NCI-H1930 (cell line): ENCODE data around the gene ELL2.
"Not testable (repeated sequence)": the region's sequence is repeated elsewhere in the genome, so short reads cannot be mapped to it uniquely, and the experiment has no call there.

ENCODE experiments used
- DNase-seq, 2 experiments: peaks; one replicate each; lab custom pipeline; 2025; lab: John Stamatoyannopoulos, UW

Gene ELL2

GRCh38 chr5:95907740-95908706 lies 53.6 kb downstream of the ELL2 start:
- DNase-seq = no peak

GRCh38 chr5:95907067-95907705 lies 54.5 kb downstream of the ELL2 start:
- no peak for DNase-seq

DNA sequence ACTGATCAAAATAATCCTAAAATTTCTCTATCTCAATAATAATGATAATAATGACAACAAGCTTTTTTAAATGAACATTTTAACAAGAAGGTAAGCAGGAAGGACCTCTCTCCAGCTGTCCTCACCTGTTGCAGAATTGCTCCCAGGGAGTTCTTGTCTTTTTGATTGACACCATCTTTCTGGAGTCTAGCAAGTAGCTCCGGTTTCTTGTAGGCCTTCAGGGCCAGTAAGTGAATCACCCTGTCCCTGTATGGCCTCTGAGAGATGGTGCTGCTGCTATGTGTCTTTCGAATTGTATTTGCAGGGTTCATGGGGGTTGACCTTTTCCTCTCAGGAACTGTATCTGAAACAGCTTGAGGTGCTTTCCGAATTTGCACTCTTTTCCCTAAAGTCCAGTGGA lies 55.3 kb downstream of the ELL2 start:
- DNase-seq = not testable (repeated sequence)

DNA sequence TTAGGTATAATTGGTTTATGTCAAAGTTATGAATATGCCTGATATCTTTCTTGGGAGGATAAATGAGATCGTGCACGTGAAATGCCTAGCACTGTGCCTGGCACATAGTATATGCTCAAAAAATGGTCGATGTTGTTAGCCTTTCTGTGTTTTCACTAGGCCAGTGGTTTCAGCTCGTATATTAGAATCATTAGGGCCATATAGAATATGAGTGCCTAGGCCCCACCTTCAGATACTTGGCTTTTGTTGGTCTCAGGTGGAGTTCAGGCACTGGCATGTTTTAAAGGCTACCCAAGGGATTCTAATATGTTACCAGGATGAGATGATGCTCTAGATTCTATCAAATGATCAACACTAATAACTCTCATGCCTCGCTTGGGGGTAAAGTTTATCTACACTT lies 56.8 kb downstream of the ELL2 start:
- DNase-seq = no peak

DNA sequence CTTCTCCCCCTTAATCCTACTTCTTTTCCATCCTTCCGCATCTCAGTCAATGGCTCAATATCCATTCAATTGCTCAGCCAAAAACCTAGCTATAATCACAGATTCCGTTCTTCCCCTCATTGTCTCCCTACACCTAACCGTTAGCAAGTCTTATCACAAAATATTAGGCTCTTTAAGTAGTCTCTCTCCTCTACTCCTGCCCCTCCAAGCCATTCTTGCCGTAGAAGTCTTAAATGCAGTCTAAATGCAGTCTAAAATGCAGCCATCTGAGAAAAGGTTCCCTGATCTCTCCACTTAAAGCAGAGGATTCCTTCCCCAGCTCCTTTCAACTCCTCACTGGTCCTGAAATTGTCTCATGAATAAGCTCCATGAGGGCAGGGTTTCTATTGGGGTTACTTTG lies 57.8 kb downstream of the ELL2 start:
- no peak for DNase-seq

- DNase-seq = no peak
These were observed 59.7 kb downstream of the ELL2 start for GRCh38 chr5:95901676-95902627.

DNA sequence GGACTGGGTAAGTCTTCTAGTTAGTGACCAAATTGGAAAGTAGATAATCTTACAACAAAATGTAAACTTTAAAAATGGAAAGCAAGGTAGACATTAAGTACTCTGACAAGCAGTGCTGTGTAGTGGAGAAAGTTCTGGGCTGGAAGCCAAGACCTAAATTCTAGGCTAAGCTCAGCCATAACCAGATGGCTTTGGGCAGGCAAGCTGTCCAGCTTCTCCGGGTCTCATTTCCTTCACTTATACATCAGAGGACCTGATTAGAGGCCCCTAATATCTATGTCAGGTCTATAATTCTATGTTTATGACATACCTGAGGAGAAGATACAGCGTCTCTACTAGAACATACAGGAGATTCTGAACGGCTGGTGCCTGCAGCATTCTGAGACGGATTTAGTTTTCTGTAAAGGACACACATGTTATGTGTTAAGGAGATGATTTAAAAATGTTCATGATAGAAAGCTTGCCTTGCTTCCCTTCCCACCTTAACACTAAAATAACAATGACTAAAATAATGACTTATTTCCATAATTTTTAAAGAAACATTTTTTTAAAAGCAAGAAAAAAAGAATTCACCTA lies 61.2 kb downstream of the ELL2 start:
- no peak for DNase-seq

- DNase-seq = no peak
These were observed 61.8 kb downstream of the ELL2 start for GRCh38 chr5:95899829-95900228.

DNA sequence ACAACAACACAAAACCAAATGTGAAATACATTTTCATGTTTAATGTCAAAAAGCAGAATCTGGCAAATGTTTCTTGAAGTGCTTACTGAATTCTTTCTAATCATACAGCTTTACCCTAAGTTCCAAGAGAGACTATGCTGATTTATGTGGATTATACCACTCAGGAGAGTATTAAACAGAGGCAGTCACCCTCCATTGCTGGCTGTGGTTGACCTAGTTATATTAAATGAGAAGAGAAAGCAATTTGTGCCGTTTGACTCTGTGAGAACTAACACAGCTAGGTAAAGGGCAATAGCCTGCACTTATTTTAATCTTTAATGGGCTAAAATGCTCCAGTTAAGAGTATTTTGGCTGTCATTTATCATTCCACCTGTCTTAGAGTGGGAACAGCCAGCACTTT lies 62.6 kb downstream of the ELL2 start:
- DNase-seq = no peak

DNA sequence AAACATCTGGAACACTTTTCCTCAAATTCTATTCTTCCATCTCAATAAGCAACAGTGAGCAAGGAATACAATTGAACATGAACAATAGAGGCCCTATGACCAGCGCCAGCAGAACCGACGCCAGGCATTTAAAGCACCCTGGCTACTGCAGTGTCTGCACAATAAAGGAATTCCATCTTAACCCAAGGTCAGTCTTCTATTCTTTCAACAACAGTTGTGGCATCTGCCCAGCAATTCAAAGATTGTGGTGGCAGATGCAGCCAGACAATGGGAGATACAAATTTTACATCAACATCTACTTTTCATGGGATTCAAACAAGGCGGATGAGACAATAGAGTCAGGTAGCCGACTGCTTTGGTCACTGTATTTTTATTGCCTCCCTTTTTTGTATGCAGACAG lies 65.9 kb downstream of the ELL2 start:
- DNase-seq = no peak

- DNase-seq = no peak
These were observed 66.4 kb downstream of the ELL2 start for GRCh38 chr5:95895251-95895650.

- DNase-seq = no peak
These were observed 68.8 kb downstream of the ELL2 start for GRCh38 chr5:95892784-95893354.

- DNase-seq = no peak
These were observed 70.2 kb downstream of the ELL2 start for GRCh38 chr5:95891499-95891898.

DNA sequence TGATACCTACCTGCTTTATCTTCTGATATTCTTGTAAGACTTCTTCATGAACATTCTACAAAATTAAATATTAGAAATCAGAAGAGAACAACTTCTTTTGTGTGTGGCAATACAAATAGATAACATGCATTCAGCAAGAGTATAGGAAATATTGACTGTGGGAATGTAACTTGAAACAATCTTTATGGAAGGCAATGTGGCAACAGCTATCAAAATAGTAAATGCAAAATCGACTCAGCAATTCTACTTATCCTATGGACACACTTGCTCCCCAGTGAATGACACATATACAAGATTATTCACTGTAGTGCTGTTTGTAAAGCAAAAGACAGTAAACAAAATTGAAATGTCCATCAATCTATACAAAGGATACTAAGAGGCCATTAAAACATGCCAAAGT lies 72.6 kb downstream of the ELL2 start:
- no peak for DNase-seq

- no peak for DNase-seq
These were observed 73.7 kb downstream of the ELL2 start for GRCh38 chr5:95887977-95888376.

DNA sequence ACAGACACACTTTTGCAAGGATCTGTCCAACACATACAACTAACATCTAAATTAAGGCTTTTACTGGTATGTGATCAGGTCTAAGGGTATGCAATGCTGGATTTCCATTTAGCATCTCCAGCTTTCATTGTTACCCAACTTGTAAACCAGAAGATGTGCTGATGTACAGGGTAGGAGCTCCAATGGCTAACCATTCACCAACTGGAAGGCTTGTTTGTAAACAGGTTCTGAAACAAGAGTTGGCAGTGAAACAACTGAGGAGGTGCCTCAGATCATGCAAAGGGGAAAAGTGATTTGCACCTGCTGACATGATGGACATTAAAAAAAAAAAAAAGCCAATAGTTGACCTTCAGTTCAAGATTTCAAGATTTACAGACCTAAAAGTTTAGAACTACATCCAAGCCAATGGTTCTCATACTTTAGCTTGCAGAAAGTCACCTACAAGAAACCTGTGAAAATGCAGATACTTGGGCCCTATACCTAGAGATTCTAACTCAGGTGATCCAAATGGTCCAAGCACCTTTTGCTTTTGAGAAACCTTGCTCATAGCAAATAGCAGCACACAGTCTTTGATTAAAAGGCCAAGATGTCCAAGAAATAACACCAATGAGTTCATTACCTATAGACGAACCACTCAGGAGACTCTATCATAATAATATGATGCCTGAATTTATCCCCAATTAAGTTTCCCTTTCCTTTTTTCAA lies 75.2 kb downstream of the ELL2 start:
- DNase-seq = no peak

GRCh38 chr5:95884511-95884910 lies 77.1 kb downstream of the ELL2 start:
- DNase-seq = no peak

DNA sequence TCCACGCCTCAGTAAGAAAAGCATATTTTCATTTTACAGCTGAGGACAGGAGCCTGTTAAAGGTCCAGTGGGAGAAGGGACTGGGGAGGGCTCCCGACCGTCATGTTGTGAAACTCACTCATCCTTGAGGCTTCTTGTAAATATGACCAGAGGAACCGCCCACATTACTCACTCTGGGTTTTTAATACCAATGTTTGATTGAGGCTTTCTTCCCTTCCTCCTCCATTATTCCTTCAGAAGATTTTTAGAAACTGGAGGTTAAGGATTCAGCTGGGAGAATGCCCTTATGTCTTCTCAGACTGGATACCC lies 77.7 kb downstream of the ELL2 start:
- DNase-seq = no peak

GRCh38 chr5:95883185-95884016 lies 78.2 kb downstream of the ELL2 start:
- DNase-seq = no peak

DNA sequence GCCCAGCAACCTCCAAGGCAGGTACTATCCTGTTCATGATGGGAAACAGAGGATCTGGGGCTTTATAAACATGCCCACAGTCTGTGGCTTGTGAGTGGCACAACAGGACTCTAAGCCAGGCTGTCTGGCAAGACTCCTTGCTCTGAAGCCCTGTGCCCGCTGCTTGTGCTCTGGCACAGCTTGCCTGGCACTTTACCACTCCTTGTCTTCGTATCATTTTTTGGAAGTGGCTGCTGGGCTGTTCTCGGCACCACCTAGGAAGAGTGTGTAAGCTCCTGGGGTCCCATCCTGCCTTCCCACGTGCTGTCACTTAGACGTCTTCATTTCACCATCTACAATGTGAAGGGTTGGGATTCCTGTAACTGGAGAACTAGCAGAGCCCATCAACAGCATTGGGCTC lies 79.8 kb downstream of the ELL2 start:
- no peak for DNase-seq
